GM12872 (cell line): ENCODE data around the gene LHX2.

Experiments used
- TF ChIP-seq, protein P1 (sequence below): IDR thresholded peaks from 3 replicates; pipeline ENCODE4 v1.5.1; 2011; ENCODE audit warnings: low read depth, mild to moderate bottlenecking, low read length, moderate library complexity; ENCODE audit not compliant: insufficient read depth

LHX2 gene

DNA sequence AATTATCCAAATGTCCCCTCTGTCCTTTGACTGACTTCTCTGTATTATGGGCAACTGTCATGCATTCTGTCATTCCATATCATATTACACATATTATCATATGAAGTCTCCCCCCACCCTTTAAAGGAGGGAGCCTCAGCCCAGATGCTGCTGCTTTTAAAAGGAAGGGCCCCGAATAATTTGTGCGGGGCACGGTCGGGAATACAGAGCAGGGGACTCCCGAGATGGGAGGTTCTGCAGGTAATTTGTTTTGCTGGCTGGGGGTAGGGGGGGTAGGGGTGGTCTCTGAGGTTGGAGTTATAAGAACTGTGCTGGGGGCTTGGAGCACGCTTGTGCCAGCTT, 10.1 kb upstream of the LHX2 start:
- TF ChIP-seq, protein P1, sequence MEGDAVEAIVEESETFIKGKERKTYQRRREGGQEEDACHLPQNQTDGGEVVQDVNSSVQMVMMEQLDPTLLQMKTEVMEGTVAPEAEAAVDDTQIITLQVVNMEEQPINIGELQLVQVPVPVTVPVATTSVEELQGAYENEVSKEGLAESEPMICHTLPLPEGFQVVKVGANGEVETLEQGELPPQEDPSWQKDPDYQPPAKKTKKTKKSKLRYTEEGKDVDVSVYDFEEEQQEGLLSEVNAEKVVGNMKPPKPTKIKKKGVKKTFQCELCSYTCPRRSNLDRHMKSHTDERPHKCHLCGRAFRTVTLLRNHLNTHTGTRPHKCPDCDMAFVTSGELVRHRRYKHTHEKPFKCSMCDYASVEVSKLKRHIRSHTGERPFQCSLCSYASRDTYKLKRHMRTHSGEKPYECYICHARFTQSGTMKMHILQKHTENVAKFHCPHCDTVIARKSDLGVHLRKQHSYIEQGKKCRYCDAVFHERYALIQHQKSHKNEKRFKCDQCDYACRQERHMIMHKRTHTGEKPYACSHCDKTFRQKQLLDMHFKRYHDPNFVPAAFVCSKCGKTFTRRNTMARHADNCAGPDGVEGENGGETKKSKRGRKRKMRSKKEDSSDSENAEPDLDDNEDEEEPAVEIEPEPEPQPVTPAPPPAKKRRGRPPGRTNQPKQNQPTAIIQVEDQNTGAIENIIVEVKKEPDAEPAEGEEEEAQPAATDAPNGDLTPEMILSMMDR = no peak

DNA sequence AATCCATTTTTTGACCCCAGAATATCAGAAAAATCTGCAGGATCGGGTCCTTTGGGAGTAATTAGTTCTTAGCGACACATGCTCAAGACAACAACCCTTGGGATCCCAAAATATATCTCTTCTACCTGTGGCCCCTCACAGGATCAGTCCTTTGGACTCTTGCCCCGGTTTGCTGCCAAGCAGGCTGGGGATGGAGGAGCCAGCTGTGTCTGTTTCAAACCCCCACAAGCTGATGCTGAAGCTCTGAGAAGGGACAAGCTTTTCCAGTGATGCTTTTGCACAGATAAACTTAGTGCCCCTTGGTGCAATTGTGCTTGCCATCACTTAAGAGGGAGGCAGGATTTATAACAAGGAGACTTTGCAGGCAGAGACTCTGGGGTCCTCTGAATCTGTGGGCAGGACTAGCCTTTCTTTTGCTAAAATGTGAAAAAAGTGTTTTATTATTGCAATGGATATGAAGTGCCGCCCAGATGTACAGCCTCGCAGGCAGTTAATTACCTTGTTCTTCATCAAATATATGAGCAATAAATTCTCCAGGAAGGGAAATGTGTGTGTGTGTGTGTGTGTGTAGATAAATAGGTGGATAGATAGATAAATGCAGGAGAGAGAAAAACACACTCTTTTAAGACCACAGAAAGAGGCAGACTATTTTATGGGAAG, 9.6 kb upstream of the LHX2 start:
- TF ChIP-seq, protein P1 = no peak

DNA sequence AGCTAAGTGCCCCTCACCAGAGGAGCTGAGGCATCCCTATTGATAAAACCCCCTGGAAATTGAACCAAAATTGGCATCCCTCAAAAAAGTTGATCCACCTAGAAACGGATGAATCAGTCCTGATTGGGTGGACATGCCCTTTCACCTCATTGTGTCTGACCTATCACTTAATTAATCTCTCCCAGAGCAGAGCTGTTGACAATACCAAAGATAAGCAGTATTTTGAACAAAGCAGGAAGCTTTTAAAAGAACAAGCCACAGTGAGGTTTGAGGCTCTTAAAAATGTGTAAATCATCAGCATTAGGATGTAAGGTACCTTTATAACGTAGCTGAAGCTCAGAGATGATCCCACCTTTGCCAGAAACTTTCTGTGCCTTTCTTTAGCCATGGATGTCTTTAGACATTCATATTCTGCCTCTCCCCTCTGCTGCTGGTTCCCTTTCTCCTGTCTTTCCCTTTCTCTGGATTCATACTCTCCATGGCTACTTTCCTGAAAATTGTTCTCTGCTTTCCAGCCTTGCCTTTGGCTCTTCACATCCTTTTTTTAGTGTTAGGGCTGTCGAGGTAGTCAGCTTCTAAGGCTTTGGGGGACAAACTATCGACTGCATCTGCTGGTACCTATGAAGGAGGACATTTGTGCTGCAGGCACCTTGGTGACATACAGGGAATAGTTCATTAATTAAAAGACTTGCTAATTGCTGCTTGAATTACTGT, 7.8 kb upstream of the LHX2 start:
- TF ChIP-seq, protein P1 = no peak

DNA sequence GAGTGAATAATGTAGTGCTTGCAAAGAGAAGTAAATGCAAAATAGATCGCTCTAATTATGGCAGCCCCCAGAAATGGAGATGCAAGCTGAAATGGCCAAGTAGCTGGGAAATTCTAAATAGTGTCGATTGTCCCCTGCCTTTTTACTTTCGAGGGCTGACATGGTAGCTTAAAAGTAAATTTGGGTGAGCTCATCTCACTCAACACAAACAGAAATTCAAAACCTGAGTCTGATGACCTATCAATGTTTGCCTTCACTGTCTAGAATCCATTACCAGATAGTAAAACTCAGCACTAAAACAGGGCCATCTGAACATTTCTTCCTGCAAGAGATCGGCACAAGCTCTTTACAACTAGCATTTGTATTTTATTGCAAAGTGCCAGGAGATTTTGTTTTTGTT, 7.0 kb upstream of the LHX2 start:
- TF ChIP-seq, protein P1 = no peak

DNA sequence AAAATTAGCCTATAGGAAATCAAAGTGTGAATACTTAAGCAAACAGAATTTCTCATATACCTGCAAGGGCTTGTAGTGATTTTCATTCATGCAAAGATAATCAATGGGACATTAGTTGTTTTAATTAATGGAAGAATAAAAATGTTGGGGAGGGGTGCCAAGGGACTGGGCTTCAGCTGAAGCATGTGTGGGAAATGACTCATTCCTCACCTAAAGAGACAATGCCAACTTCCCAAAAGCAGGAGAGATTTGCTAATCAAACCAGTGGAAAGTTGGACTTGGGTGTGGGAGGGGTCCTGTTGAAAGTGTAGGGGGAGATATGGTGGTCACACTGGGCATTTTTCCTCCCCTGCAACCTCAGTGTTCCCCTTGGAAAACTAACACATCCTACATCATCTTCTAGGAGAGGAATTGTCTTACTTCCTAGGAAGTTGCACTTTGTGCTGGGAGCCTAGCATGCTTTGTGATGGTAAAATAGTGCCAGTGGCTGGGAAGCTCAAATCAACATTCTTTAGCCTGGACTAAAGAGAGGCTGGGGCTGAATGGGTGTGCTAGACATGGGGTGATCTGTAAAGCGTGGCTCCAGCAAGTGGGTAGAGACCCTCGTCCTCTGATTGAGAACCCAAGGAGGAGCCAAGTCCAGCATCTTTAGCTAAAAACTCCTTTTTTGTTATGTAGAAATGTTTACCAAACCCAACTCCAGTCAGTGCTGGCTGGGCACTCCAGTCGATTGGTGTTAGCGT, 6.4 kb upstream of the LHX2 start:
- TF ChIP-seq, protein P1 = no peak

DNA sequence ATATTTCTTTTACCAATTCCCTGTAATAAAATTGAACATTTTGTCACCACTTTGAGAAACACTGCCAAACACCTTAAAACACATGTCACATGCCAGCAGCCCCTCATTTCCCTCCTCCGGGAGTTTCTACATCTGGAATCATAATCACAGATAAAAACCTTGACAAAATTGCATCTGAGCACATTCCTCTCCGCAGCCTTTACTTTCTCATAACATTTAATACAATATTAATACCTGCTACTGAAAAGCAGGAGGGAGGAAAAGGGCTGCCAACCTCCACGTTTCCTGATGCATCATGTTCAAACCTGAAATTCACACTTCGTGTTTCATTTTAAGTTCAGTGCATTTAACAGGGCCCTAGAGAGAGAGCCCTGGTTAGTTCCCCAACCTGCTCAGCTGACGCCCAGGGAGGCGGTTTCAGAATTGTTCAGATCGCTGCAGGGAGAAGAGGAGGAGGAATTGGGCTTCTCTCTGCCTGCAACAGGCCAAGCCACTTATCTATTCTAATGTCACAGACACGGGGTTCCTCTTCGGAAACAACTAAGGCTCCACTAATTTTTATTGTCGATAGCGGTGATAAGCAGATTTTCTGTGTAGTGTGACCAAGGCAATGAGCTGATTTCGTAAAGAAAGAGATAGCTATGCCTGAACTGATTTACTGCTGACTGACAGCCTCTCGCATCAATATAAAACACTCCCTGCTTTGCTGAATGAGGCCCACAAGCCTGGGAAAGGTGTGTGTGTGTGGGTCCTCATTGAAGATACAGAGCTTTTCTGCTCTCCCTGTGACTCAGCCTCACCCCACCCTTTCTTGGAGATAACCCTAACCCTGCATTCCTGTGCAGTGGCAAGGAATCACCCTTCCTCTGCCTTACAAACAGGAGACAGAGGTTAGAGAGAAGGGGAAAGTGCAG, 4.9 kb upstream of the LHX2 start:
- TF ChIP-seq, protein P1 = no peak
